AG08395 (cell line): ENCODE data around the gene DGUOK.

Experiments
- DNase-seq: peaks from one replicate; pipeline ENCODE4 v3.0.0; 2012; ENCODE audit warnings: mixed read lengths, low spot score

DGUOK gene

GRCh38 chr2:73952499-73953446 is 26.1 kb downstream of the DGUOK start:
- peak; percentile 45 for DNase-seq

- no peak for DNase-seq
Measured at GRCh38 chr2:73956218-73956865, 29.7 kb downstream of the DGUOK start.

GRCh38 chr2:73961274-73961673 is 34.6 kb downstream of the DGUOK start:
- no peak for DNase-seq

- no peak for DNase-seq
Measured at GRCh38 chr2:73961823-73962615, 35.3 kb downstream of the DGUOK start.

- DNase-seq: no peak
Measured at GRCh38 chr2:73962798-73963197, 36.1 kb downstream of the DGUOK start.

- no peak for DNase-seq
Measured at GRCh38 chr2:73963385-73964120, 36.9 kb downstream of the DGUOK start.

GRCh38 chr2:73964223-73964622 is 37.5 kb downstream of the DGUOK start:
- no peak for DNase-seq

- DNase-seq: no peak
Measured at GRCh38 chr2:73965053-73965452, 38.4 kb downstream of the DGUOK start.

- DNase-seq: no peak
Measured at GRCh38 chr2:73968357-73968937, 41.8 kb downstream of the DGUOK start.

- DNase-seq: no peak
Measured at GRCh38 chr2:73969356-73969755, 42.7 kb downstream of the DGUOK start.

- DNase-seq: no peak
Measured at GRCh38 chr2:73970141-73970803, 43.6 kb downstream of the DGUOK start.

GRCh38 chr2:73970850-73971471 is 44.3 kb downstream of the DGUOK start:
- peak; percentile 60 for DNase-seq

GRCh38 chr2:73971722-73972121 is 45.0 kb downstream of the DGUOK start:
- no peak for DNase-seq

GRCh38 chr2:73972846-73973245 is 46.2 kb downstream of the DGUOK start:
- DNase-seq: no peak

- no peak for DNase-seq
Measured at GRCh38 chr2:73975731-73976130, 49.1 kb downstream of the DGUOK start.

GRCh38 chr2:73976803-73977202 is 50.1 kb downstream of the DGUOK start:
- no peak for DNase-seq

- no peak for DNase-seq
Measured at GRCh38 chr2:73977466-73977865, 50.8 kb downstream of the DGUOK start.

GRCh38 chr2:73979021-73979420 is 52.3 kb downstream of the DGUOK start:
- no peak for DNase-seq

- DNase-seq: peak; percentile 91
Measured at GRCh38 chr2:73979686-73980085, 53.0 kb downstream of the DGUOK start.

- no peak for DNase-seq
Measured at GRCh38 chr2:73980566-73980965, 53.9 kb downstream of the DGUOK start.
